Liver (tissue), 9 donors: ENCODE data around the gene VBP1. TPM values are rescaled to one million over a fixed set of nuclear protein-coding genes. Genes with fewer than 3 reads are reported as not detected.

Experiments
- DNase-seq: peaks from one replicate; pipeline ENCODE4 v3.0.0-alpha.2; 2017; ENCODE audit warnings: low spot score
- H3K27ac ChIP-seq, 2 donors: one replicate each; pipeline ENCODE4 v1.7.0; 2013; ENCODE audit warnings: inconsistent platforms in 2 of 2, low read length in 2 of 2, control low read depth in 1 of 2, low read depth in 1 of 2, mild to moderate bottlenecking in 1 of 2
- H3K27me3 ChIP-seq, 4 donors: one replicate each; pipeline versions ENCODE4 v1.6.1 to v1.7.0; 2013; ENCODE audit warnings: low read length in 3 of 4, inconsistent platforms in 1 of 4, mild to moderate bottlenecking in 1 of 4, moderate library complexity in 1 of 4; ENCODE audit not compliant: control insufficient read depth in 4 of 4, insufficient read depth in 4 of 4
- H3K36me3 ChIP-seq, 4 donors: one replicate each; pipeline versions ENCODE4 v1.6.1 to v1.7.0; 2013; ENCODE audit warnings: low read length in 3 of 4, mild to moderate bottlenecking in 3 of 4, low read depth in 1 of 4, moderate library complexity in 1 of 4; ENCODE audit not compliant: control insufficient read depth in 4 of 4, insufficient read depth in 3 of 4
- H3K4me1 ChIP-seq, 4 donors: one replicate each; pipeline versions ENCODE4 v1.6.1 to v1.7.0; 2013; ENCODE audit warnings: low read length in 3 of 4, mild to moderate bottlenecking in 3 of 4, moderate library complexity in 1 of 4; ENCODE audit not compliant: control insufficient read depth in 4 of 4, insufficient read depth in 4 of 4
- H3K4me3 ChIP-seq, 3 donors: one replicate each; pipeline versions ENCODE4 v1.6.1 to v1.7.0; 2013; ENCODE audit warnings: low read length in 3 of 3, control low read depth in 1 of 3, low read depth in 1 of 3, mild to moderate bottlenecking in 1 of 3
- H3K9ac ChIP-seq, 2 donors: one replicate each; pipeline ENCODE4 v1.7.0; 2013; ENCODE audit warnings: low read length in 2 of 2, mild to moderate bottlenecking in 2 of 2, moderate library complexity in 2 of 2, control low read depth in 1 of 2, low read depth in 1 of 2
- H3K9me3 ChIP-seq, 4 donors: one replicate each; pipeline versions ENCODE4 v1.6.1 to v1.7.0; 2013; ENCODE audit warnings: low read length in 3 of 4; ENCODE audit not compliant: control insufficient read depth in 4 of 4
- FOXA1 ChIP-seq: IDR thresholded peaks from 2 replicates; pipeline ENCODE4 v1.6.1; 2016; ENCODE audit warnings: antibody characterized with exemption
- GABPA ChIP-seq, 2 donors: IDR thresholded peaks in 1 of 2; conservative IDR thresholded peaks in 1 of 2; 2 replicates each; pipeline ENCODE4 v1.6.1; 2016; ENCODE audit warnings: antibody characterized with exemption in 2 of 2, mild to moderate bottlenecking in 1 of 2, moderate library complexity in 1 of 2
- WGBS: extraction: QIAGEN DNeasy Blood & Tissue Kit; methylation state at CpG from one replicate; pipeline ENCODE4 v1.1.7; 2013; 5-methylcytosine and 5-hydroxymethylcytosine counted together
- polyA plus RNA-seq, 2 donors: library from polyadenylated mRNA; stranded (reverse) in 1 of 2; unstranded in 1 of 2; fragments of 200-250 nt in 1 of 2; fragments of >200 nt in 1 of 2; fragmentation: Nextera tagmentation in 1 of 2; extraction: Ambion mirVana in 1 of 2; gene quantifications; one replicate each; pipeline versions ENCODE4 v1.2.1 to v1.2.3, GENCODE V29; 2013 to 2015
- total RNA-seq, 2 donors: library from RNA; depleted of rRNA; stranded (reverse); fragments of >200 nt; gene quantifications; one replicate each; pipeline ENCODE4 v1.2.3, GENCODE V29; 2014
- TF ChIP-seq, protein P1 (sequence below): IDR thresholded peaks from 2 replicates; pipeline ENCODE4 v1.6.1; 2016; ENCODE audit warnings: antibody characterized with exemption
- donor health status: healthy.
- donor health status: healthy.
- donor health status: healthy.
- donor health status: healthy.
- donor health status: healthy.

VBP1 gene
- total and polyA plus RNA-seq, 4 donors: 15.1 to 40.7 (median 16.6) TPM

DNA sequence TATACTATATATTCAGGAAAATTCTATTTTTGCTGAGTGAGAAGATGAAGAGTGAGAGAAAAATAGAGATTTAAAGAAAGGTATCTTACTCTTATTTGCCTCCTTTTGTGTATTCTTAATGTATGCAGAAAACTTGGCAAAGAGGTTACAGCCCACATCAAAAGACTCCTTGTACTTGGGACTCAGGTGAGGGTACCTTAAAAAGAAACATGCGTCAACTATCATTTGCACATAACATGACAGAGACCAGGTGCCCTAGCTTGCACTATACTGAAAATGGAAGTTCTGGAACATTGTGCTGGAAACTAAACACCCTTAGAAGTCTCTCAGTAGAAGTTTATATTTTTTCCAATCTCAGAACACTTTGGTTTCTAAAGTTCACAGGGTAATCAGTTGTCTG, 63.6 kb downstream of the VBP1 start:
- Histone ChIP-seq H3K36me3 (no peaks in the 10 kb centered on the region), H3K27me3 (no peaks in the 10 kb centered on the region), H3K4me1 (no peaks in the 10 kb centered on the region), H3K9ac (no peak overlapping the region), H3K4me3 (no peak overlapping the region), H3K27ac (no peak overlapping the region), H3K9me3 (no peaks in the 10 kb centered on the region)
- no peak for TF ChIP-seq GABPA (IDR thresholded peaks at IDR 0.05 in 1 of 2, conservative IDR thresholded peaks at IDR 0.05 in 1 of 2)
- TF ChIP-seq, protein P1, sequence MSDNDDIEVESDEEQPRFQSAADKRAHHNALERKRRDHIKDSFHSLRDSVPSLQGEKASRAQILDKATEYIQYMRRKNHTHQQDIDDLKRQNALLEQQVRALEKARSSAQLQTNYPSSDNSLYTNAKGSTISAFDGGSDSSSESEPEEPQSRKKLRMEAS: no peak
- no peak for TF ChIP-seq FOXA1
- 100% methylated on average over 1 of the region's 1 CpG for WGBS
- no peak for DNase-seq

Other genes starting within 250 kb of the VBP1 start
- 10 to 100 TPM in 1 of 2 donors, 1 to 10 TPM in 1; 8.0 to 22.3 TPM for gene F8, start 193.7 kb upstream of the VBP1 start, total RNA-seq
- 10 to 100 TPM; 11.1 to 16.5 TPM for gene F8, start 193.7 kb upstream of the VBP1 start, polyA plus RNA-seq
- gene FUNDC2, start 189.6 kb upstream of the VBP1 start, total RNA-seq: 10 to 100 TPM; 19.4 to 23.3 TPM
- gene FUNDC2, start 189.6 kb upstream of the VBP1 start, polyA plus RNA-seq: 10 to 100 TPM; 58.3 to 79.8 TPM
- 1 to 10 TPM; 4.2 to 4.9 TPM for gene CMC4, start 145.3 kb upstream of the VBP1 start, total RNA-seq
- gene CMC4, start 145.3 kb upstream of the VBP1 start, polyA plus RNA-seq: 10 to 100 TPM; 15.9 to 17.3 TPM
- 1 to 10 TPM; 2.2 to 2.8 TPM for gene MTCP1, start 145.3 kb upstream of the VBP1 start, total RNA-seq
- gene MTCP1, start 145.3 kb upstream of the VBP1 start, polyA plus RNA-seq: 1 to 10 TPM; 7.7 to 10.0 TPM
- gene BRCC3, start 145.0 kb upstream of the VBP1 start, total RNA-seq: 10 to 100 TPM in 1 of 2 donors, 1 to 10 TPM in 1; 7.8 to 10.9 TPM
- 10 to 100 TPM in 1 of 2 donors, 1 to 10 TPM in 1; 9.3 to 12.2 TPM for gene BRCC3, start 145.0 kb upstream of the VBP1 start, polyA plus RNA-seq
- gene RAB39B, start 48.0 kb downstream of the VBP1 start, total RNA-seq: under 1 TPM; 0.17 to 0.75 TPM
- under 1 TPM in 1 of 2 donors, not detected in 1; 0.07 TPM for gene RAB39B, start 48.0 kb downstream of the VBP1 start, polyA plus RNA-seq
- 10 to 100 TPM in 1 of 2 donors, 1 to 10 TPM in 1; 3.4 to 15.5 TPM for gene CLIC2, start 118.2 kb downstream of the VBP1 start, total RNA-seq
- gene CLIC2, start 118.2 kb downstream of the VBP1 start, polyA plus RNA-seq: 1 to 10 TPM; 2.0 to 3.3 TPM
- gene F8A2, start 165.6 kb downstream of the VBP1 start, total RNA-seq: not detected
- gene F8A2, start 165.6 kb downstream of the VBP1 start, polyA plus RNA-seq: not detected
- 1 to 10 TPM; 2.0 to 5.4 TPM for gene F8A3, start 242.2 kb downstream of the VBP1 start, total RNA-seq
- gene F8A3, start 242.2 kb downstream of the VBP1 start, polyA plus RNA-seq: 1 to 10 TPM in 1 of 2 donors, under 1 TPM in 1; 0.33 to 6.4 TPM